Transverse colon (tissue), 4 donors: Measurements from ENCODE around the gene RETREG3. TPM values are rescaled to one million over a fixed set of nuclear protein-coding genes. Genes with fewer than 3 reads are reported as not detected.
"Not testable (repeated sequence)": the region's sequence is repeated elsewhere in the genome, so short reads cannot be mapped to it uniquely, and the experiment has no call there.

ENCODE experiments used
- DNase-seq: peaks from one replicate; pipeline ENCODE4 v3.0.0-alpha.2; 2019
- H3K27ac ChIP-seq, 4 donors: fragments of 200-600 bp; sonication (generic); 2 replicates each; pipeline ENCODE4 v1.5.1; 2016 to 2018; ENCODE audit warnings: inconsistent platforms in 4 of 4
- H3K27me3 ChIP-seq: fragments of 200-600 bp; sonication (generic); 2 replicates; pipeline ENCODE4 v1.5.1; 2017; ENCODE audit warnings: inconsistent platforms
- H3K36me3 ChIP-seq, 4 donors: fragments of 200-600 bp; sonication (generic); 2 replicates each; pipeline ENCODE4 v1.5.1; 2017 to 2019; ENCODE audit warnings: inconsistent platforms in 4 of 4
- H3K4me1 ChIP-seq, 4 donors: fragments of 200-600 bp; sonication (generic); 2 replicates each; pipeline ENCODE4 v1.5.1; 2017 to 2020; ENCODE audit warnings: inconsistent platforms in 4 of 4
- H3K4me3 ChIP-seq, 4 donors: fragments of 200-600 bp; sonication (generic); 1 replicate in 1 of 4; 2 replicates in 3 of 4; pipeline versions ENCODE4 v1.5.1 to v1.6.1; 2017 to 2019; ENCODE audit warnings: inconsistent platforms in 4 of 4
- H3K9me3 ChIP-seq, 2 donors: fragments of 200-600 bp; sonication (generic); 2 replicates each; pipeline ENCODE4 v1.5.1; 2017 to 2019; ENCODE audit warnings: inconsistent platforms in 2 of 2
- CTCF ChIP-seq, 5 experiments: fragments of 200-600 bp in 3 of 5; fragments of 450-650 bp in 2 of 5; sonication (generic) in 3 of 5; IDR thresholded peaks; 1 replicate in 2 of 5; 2 replicates in 3 of 5; pipeline ENCODE4 v1.5.1; 2016 to 2017; ENCODE audit warnings: antibody characterized with exemption in 5 of 5, inconsistent platforms in 3 of 5, mild to moderate bottlenecking in 2 of 5, moderate library complexity in 1 of 5
- EP300 ChIP-seq: sonication (generic); formaldehyde crosslinking; IDR thresholded peaks from one replicate; pipeline ENCODE4 v1.6.1; 2017; ENCODE audit warnings: antibody characterized with exemption, low read depth
- POLR2A ChIP-seq: fragments of 450-650 bp; IDR thresholded peaks from one replicate; pipeline ENCODE4 v1.6.1; 2016; ENCODE audit warnings: antibody characterized with exemption, mild to moderate bottlenecking, moderate library complexity
- POLR2AphosphoS5 ChIP-seq, 3 donors: sonication (generic); formaldehyde crosslinking; IDR thresholded peaks; one replicate each; pipeline ENCODE4 v1.6.1; 2016; ENCODE audit warnings: antibody characterized with exemption in 3 of 3
- WGBS, 2 donors: methylation state at CpG; one replicate each; pipeline ENCODE4 v1.1.5; 2018; ENCODE audit warnings: low coverage in 1 of 2; 5-methylcytosine and 5-hydroxymethylcytosine counted together
- in situ Hi-C, 4 donors: fragments of 200-750 bp; cut with MboI; loops; one replicate each; pipeline versions ENCODE4 v1.15.0 to v1.15.1; 2017; ENCODE audit warnings: low sequenced_read_pairs in 3 of 4, low pct_ligation_motif_present in 1 of 4, low pct_unique_long_range_greater_than_20kb in 1 of 4
- intact Hi-C: fragments of 100-400 bp; cut with DNase I; formaldehyde crosslinking; loops from one replicate; pipeline ENCODE4 v1.15.1; 2023; ENCODE audit warnings: low total_unique reads
- total RNA-seq, 4 donors: library from RNA; depleted of rRNA; stranded (reverse); fragments of >200 nt; gene quantifications; one replicate each; pipeline ENCODE4 v1.1.0, GENCODE V29; 2016

RETREG3 gene
- total RNA-seq, 4 donors from 2014 or later: 47.2 to 71.8 (median 59.0) TPM

GRCh38 chr17:42555122-42555622 is 54.0 kb downstream of the RETREG3 start:
- H3K27ac ChIP-seq: peak overlapping the region; percentile 84 to 95 (median 91)
- peak overlapping the region; percentile 58 to 74 (median 70) for H3K4me3 ChIP-seq
- no peaks in the 10 kb centered on the region for H3K27me3 ChIP-seq
- 0 to 25% methylated on average over 3 to 4 of the region's 4 CpGs for WGBS, 2 donors
- intact Hi-C loops (no loop called here), in situ Hi-C loops (no loop called here)
- TF ChIP-seq CTCF (IDR thresholded peaks at IDR 0.05) (no peak), POLR2AphosphoS5 (IDR thresholded peaks at IDR 0.05) (no peak), POLR2A (no peak), EP300 (no peak)
- no peaks in the 10 kb centered on the region for H3K9me3 ChIP-seq
- DNase-seq: no peak
- peaks cover 0 to 35% (median 21%) of the 10 kb centered on the region in 4 donors for H3K4me1 ChIP-seq
- no peaks in the 10 kb centered on the region for H3K36me3 ChIP-seq

GRCh38 chr17:42554250-42555121 is 54.7 kb downstream of the RETREG3 start:
- Histone ChIP-seq H3K9me3 (no peaks in the 10 kb centered on the region), H3K4me3 (peak overlapping the region; percentile 58 to 74 (median 70)), H3K4me1 (peaks cover 0 to 28% (median 19%) of the 10 kb centered on the region in 4 donors), H3K27ac (peak overlapping the region; percentile 84 to 95 (median 91)), H3K27me3 (no peaks in the 10 kb centered on the region), H3K36me3 (no peaks in the 10 kb centered on the region)
- intact Hi-C loops: no loop called here
- 0 to 1% methylated on average over 3 to 75 of the region's 82 CpGs for WGBS, 2 donors
- DNase-seq: peak; percentile 92
- TF ChIP-seq POLR2A (peak; percentile 89), CTCF (IDR thresholded peaks at IDR 0.05) (no peak), EP300 (no peak), POLR2AphosphoS5 (IDR thresholded peaks at IDR 0.05) (peak; percentile 83 to 94 (median 92))
- in situ Hi-C loops: no loop called here

- intact Hi-C loops (no loop called here), in situ Hi-C loops (no loop called here)
- DNase-seq: no peak
- H3K4me3 ChIP-seq: peak overlapping the region; percentile 58 to 74 (median 70)
- TF ChIP-seq POLR2AphosphoS5 (IDR thresholded peaks at IDR 0.05) (no peak), CTCF (IDR thresholded peaks at IDR 0.05) (no peak), POLR2A (no peak), EP300 (no peak)
- H3K9me3 ChIP-seq: no peaks in the 10 kb centered on the region
- peak overlapping the region; percentile 84 to 95 (median 91) for H3K27ac ChIP-seq
- no peaks in the 10 kb centered on the region for H3K36me3 ChIP-seq
- 56% methylated on average over 14 of the region's 16 CpGs; no CpG with 5 or more reads in 1 of the 2 donors for WGBS, 2 donors
- peaks cover 0 to 26% (median 17%) of the 10 kb centered on the region in 4 donors for H3K4me1 ChIP-seq
- no peaks in the 10 kb centered on the region for H3K27me3 ChIP-seq
Observed at GRCh38 chr17:42553866-42554249, 55.3 kb downstream of the RETREG3 start.

GRCh38 chr17:42553161-42553818 is 55.9 kb downstream of the RETREG3 start:
- H3K27me3 ChIP-seq: no peaks in the 10 kb centered on the region
- WGBS, 2 donors: 90% methylated on average over 41 of the region's 45 CpGs; no CpG with 5 or more reads in 1 of the 2 donors
- no peak for DNase-seq
- H3K4me1 ChIP-seq: peaks cover 0 to 27% (median 20%) of the 10 kb centered on the region in 4 donors
- intact Hi-C loops (no loop called here), in situ Hi-C loops (no loop called here)
- peak overlapping the region in 1 of 4 donors; percentile 74 for H3K4me3 ChIP-seq
- peak overlapping the region in 3 of 4 donors; percentile 84 to 95 (median 89) for H3K27ac ChIP-seq
- no peaks in the 10 kb centered on the region for H3K36me3 ChIP-seq
- no peak for TF ChIP-seq POLR2AphosphoS5 (IDR thresholded peaks at IDR 0.05)
- no peak for TF ChIP-seq CTCF (IDR thresholded peaks at IDR 0.05)
- no peak for TF ChIP-seq POLR2A
- TF ChIP-seq EP300: no peak
- no peaks in the 10 kb centered on the region for H3K9me3 ChIP-seq

- H3K36me3 ChIP-seq, DNase-seq, intact Hi-C loops, in situ Hi-C loops, H3K27me3 ChIP-seq, H3K9me3 ChIP-seq: not testable (repeated sequence)
- peak within 1 kb of the TSS; percentile 84 to 95 (median 91) for H3K27ac ChIP-seq
- H3K4me3 ChIP-seq: peak within 1 kb of the TSS in 2 of 4 donors; percentile 58 to 74
- WGBS, 2 donors: 95% methylated on average over 6 of the region's 15 CpGs; no CpG with 5 or more reads in 1 of the 2 donors
- peaks cover 0 to 28% (median 23%) of the 10 kb centered on the region in 4 donors for H3K4me1 ChIP-seq
Observed at GRCh38 chr17:42552736-42553135, 56.4 kb downstream of the RETREG3 start, which contains the start of gene HSD17B1. TSS of gene HSD17B1 (plus strand) at chr17:42552923. CDS start at chr17:42552934, 11 bp downstream.
